IPS-15b (cell line): ENCODE data around the gene NCAPD2.

ENCODE experiments used
- H3K27me3 ChIP-seq: one replicate; pipeline ENCODE4 v1.6.1; 2013; ENCODE audit warnings: low read length; ENCODE audit not compliant: control insufficient read depth, insufficient read depth
- H3K36me3 ChIP-seq: one replicate; pipeline ENCODE4 v1.6.1; 2013; ENCODE audit warnings: low read length; ENCODE audit not compliant: control insufficient read depth, insufficient read depth
- H3K4me1 ChIP-seq: one replicate; pipeline ENCODE4 v1.6.1; 2013; ENCODE audit warnings: mild to moderate bottlenecking, low read length; ENCODE audit not compliant: control insufficient read depth, insufficient read depth
- H3K4me3 ChIP-seq: one replicate; pipeline ENCODE4 v1.5.1; 2013; ENCODE audit warnings: low read depth, low read length
- H3K9ac ChIP-seq: one replicate; pipeline ENCODE4 v1.6.1; 2013; ENCODE audit warnings: low read depth, mild to moderate bottlenecking, low read length
- H3K9me3 ChIP-seq: one replicate; pipeline ENCODE4 v1.6.1; 2013; ENCODE audit warnings: mild to moderate bottlenecking, low read length; ENCODE audit not compliant: control insufficient read depth, insufficient read depth

Gene NCAPD2

DNA sequence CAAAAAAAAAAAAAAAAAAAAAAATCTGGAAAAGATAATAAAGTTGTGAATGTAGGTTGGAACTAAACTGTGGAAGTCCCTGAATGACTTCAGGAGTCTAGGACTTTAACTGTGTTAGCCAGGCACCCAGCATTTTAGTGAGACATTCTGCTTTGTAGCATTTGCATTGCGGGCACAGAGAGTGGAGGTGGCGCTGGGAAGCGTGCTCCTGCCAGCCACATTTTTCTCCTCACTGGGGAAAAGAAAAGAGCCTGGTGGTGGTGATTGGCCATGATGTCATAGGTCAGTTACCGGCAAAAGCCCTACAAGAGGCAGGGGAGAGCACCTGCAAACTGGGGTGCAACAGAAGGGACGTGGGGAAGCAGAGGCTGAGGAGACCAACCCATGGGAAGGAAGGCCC, 30.7 kb downstream of the NCAPD2 start:
- peaks cover 60% of the 10 kb centered on the region for H3K36me3 ChIP-seq
- H3K9me3 ChIP-seq = no peaks in the 10 kb centered on the region
- no peak overlapping the region for H3K9ac ChIP-seq
- no peak overlapping the region for H3K4me3 ChIP-seq
- no peaks in the 10 kb centered on the region for H3K27me3 ChIP-seq
- no peaks in the 10 kb centered on the region for H3K4me1 ChIP-seq

DNA sequence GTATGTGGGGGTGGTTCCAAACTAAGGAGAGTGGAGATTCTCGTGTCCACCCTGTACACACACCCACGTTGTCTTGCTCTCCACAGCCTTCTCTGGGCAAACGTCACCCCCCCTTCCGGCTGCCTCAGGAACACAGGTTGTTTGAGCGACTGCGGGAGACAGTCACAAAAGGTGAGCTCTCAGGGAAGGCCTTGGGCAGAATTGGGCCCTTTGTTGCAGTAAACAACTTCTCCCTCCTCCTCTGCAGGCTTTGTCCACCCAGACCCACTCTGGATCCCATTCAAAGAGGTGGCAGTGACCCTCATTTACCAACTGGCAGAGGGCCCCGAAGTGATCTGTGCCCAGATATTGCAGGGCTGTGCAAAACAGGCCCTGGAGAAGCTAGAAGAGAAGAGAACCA, 32.3 kb downstream of the NCAPD2 start:
- Histone ChIP-seq H3K4me1 (no peaks in the 10 kb centered on the region), H3K9me3 (no peaks in the 10 kb centered on the region), H3K27me3 (no peaks in the 10 kb centered on the region), H3K4me3 (no peak overlapping the region), H3K36me3 (peaks cover 69% of the 10 kb centered on the region), H3K9ac (no peak overlapping the region)

DNA sequence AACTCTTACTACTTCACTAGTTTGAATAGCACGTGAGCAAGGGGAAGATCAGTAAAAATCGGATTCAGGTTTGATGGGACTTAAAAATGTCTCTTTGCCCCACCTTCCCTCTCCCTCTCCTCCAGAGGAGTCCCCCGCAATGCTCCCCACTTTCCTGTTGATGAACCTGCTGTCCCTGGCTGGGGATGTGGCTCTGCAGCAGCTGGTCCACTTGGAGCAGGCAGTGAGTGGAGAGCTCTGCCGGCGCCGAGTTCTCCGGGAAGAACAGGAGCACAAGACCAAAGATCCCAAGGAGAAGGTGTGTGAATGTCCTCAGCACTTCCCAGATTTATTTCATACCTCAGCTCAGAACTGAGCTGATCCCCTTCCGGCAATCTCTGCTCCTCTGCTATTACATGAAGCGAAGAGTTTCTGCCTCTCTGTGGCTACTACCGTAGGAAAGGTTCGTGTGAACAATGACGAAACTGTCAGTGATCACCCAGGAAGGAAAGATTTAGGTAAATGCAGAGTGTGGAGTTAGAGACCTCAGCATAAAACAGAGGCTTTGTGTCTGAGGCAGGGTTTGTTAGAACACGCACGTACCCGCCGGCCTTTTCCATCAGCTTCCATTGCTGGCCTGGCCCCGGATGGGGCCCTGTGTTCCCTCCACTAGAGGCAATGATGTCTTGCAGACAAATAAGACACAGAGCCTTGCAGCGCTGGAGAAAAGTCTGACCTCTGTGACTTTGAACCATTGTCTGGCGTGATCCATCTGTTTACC, 33.0 kb downstream of the NCAPD2 start:
- Histone ChIP-seq H3K27me3 (no peaks in the 10 kb centered on the region), H3K9me3 (no peaks in the 10 kb centered on the region), H3K4me3 (no peak overlapping the region), H3K36me3 (peaks cover 66% of the 10 kb centered on the region), H3K4me1 (peaks cover 2% of the 10 kb centered on the region), H3K9ac (no peak overlapping the region)

DNA sequence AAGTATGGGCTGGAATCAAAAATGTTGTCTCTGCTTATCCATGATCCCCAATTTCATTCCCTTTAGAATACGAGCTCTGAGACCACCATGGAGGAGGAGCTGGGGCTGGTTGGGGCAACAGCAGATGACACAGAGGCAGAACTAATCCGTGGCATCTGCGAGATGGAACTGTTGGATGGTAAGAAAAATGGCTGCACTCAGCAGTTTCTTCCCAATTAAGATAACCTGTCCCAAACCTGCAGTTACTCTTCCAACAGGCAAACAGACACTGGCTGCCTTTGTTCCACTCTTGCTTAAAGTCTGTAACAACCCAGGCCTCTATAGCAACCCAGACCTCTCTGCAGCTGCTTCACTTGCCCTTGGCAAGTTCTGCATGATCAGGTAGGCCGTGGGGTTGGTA, 33.8 kb downstream of the NCAPD2 start:
- Histone ChIP-seq H3K9me3 (no peaks in the 10 kb centered on the region), H3K36me3 (peaks cover 63% of the 10 kb centered on the region), H3K9ac (no peak overlapping the region), H3K4me1 (peaks cover 9% of the 10 kb centered on the region), H3K27me3 (no peaks in the 10 kb centered on the region), H3K4me3 (no peak overlapping the region)

DNA sequence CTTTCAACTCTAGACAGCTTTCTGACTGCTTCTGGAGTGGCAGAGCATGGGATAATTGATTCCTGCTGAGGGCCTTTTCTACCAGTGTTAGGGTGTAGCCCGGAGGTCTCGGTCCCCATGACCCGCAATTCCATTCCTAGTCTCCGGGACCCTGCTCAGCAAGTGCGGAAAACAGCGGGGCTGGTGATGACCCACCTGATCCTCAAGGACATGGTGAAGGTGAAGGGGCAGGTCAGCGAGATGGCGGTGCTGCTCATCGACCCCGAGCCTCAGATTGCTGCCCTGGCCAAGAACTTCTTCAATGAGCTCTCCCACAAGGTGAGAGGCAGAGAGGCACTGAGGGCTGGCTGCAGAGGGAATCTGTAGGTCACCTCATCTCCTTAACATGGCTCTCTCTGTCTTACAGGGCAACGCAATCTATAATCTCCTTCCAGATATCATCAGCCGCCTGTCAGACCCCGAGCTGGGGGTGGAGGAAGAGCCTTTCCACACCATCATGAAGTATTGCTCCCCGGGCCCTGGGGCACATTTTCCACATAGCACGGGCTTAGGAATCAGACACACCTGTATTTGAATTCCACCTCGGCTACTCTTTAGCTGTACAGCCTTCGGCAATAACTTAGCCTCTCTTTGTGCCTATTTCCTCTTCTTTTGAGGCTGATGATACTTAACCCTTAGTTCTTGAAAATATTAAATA, 34.8 kb downstream of the NCAPD2 start:
- Histone ChIP-seq H3K9me3 (no peaks in the 10 kb centered on the region), H3K36me3 (peaks cover 57% of the 10 kb centered on the region), H3K4me1 (peaks cover 12% of the 10 kb centered on the region), H3K27me3 (no peaks in the 10 kb centered on the region), H3K9ac (no peak overlapping the region), H3K4me3 (no peak overlapping the region)

DNA sequence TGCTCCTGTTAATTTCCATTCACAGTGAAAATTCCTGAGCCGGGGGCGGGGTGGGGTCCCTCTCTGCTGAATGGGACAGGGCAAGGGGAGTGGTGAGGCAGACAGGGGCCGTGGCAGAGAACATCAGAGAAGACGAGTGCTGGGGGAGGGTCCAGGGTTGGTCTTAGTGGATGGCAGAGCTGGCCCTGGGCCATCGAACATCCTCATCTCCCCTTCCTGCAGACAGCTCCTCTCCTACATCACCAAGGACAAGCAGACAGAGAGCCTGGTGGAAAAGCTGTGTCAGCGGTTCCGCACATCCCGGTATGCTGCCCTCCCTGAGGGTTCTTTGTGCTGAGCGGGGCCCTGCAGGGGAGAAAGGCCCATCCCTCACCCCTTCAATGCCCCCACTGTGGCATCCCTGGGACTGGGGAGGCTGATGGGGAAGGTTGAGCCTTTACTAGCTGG, 35.4 kb downstream of the NCAPD2 start:
- Histone ChIP-seq H3K9me3 (no peaks in the 10 kb centered on the region), H3K4me1 (peaks cover 12% of the 10 kb centered on the region), H3K4me3 (no peak overlapping the region), H3K27me3 (no peaks in the 10 kb centered on the region), H3K9ac (no peak overlapping the region), H3K36me3 (peaks cover 54% of the 10 kb centered on the region)

DNA sequence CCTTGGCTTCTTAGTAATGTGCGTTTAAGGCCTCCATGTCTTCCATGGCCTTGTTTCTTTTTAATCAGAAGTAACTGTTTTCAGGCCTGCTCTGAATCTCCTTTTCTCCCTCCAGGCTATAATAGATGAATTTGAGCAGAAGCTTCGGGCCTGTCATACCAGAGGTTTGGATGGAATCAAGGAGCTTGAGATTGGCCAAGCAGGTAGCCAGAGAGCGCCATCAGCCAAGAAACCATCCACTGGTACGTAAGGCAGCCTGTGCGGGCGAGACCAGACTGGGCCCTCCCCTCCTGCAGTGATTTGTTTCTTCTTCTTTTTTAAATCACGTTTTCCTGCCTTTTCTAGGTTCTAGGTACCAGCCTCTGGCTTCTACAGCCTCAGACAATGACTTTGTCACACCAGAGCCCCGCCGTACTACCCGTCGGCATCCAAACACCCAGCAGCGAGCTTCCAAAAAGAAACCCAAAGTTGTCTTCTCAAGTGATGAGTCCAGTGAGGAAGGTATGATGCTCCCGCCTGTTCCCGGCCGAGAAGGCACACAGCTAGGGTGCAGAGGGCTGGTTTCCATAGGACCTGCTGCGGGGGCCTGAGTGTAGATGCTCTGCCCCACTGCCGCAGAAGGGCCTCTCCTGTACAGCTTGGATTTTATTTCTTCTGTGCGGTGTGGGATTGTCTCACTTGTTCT, 36.8 kb downstream of the NCAPD2 start:
- Histone ChIP-seq H3K36me3 (peaks cover 60% of the 10 kb centered on the region), H3K9me3 (no peaks in the 10 kb centered on the region), H3K4me1 (peaks cover 12% of the 10 kb centered on the region), H3K27me3 (no peaks in the 10 kb centered on the region), H3K4me3 (no peak overlapping the region), H3K9ac (no peak overlapping the region)

DNA sequence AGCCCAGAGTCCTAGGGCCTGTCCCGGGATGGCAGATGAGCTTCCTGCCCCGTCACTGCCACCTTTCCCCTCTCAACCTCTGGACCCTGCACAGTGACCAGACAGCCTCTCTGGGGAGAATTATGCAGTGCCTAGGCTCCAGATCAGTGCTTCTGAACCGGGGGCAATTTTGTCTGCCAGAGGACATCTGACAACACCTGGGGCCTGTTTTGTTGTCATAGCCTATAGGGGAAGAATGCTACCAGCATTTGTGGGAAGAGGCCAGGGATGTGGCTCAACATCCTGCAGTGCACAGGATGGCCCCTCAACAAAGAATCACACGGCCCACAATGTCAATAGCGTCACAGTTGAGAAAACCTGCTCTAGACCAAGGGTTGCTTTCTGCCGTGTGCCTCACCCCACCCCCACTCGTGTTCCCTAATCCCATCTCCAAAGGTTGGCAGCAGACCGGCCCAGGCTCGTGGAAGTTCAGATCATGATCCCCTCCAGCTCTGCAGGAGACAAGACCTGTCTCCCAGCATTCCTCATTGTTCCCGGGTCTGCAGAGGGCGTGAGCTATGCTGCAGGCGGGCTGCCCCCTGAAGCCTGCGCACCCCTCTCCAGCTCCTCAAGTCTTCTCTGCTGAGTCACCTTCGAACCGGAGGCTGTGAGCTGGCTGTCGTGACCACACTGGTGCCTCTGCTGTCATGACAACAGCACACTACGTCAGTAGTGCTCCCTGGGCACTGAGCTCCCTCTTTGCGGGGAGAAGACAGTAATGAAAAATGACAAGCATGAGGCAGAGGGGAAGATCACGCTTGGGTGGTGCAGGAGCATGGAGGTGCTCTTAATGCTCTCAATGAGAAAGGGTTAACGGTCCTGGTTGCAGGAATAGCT, 38.4 kb downstream of the NCAPD2 start:
- H3K9me3 ChIP-seq = no peaks in the 10 kb centered on the region
- no peaks in the 10 kb centered on the region for H3K27me3 ChIP-seq
- peaks cover 60% of the 10 kb centered on the region for H3K36me3 ChIP-seq
- H3K9ac ChIP-seq = peak overlapping the region; percentile 93
- peak overlapping the region; percentile 92 for H3K4me3 ChIP-seq
- peaks cover 16% of the 10 kb centered on the region for H3K4me1 ChIP-seq

DNA sequence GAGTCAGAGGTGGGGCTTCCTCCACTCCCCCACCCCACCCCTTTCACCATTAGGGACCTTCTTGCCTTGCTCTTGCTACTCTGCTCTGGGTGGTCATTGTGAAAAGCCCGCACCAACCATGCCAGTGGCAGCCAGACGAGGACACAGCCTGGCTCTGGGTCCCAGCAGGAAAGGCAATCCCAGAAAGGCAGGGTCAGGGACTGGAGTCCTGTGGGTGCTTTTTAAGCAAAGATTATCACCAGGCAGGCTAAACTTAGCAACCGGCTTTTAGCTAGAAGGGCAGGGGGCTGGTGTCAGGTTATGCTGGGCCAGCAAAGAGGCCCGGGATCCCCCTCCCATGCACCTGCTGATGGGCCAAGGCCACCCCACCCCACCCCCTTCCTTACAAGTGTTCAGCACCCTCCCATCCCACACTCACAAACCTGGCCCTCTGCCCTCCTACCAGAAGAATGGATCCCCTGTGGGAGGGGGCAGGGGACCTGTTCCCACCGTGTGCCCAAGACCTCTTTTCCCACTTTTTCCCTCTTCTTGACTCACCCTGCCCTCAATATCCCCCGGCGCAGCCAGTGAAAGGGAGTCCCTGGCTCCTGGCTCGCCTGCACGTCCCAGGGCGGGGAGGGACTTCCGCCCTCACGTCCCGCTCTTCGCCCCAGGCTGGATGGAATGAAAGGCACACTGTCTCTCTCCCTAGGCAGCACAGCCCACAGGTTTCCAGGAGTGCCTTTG, 39.2 kb downstream of the NCAPD2 start:
- Histone ChIP-seq H3K27me3 (no peaks in the 10 kb centered on the region), H3K4me3 (peak overlapping the region; percentile 92), H3K36me3 (peaks cover 59% of the 10 kb centered on the region), H3K9me3 (no peaks in the 10 kb centered on the region), H3K9ac (peak overlapping the region; percentile 93), H3K4me1 (peaks cover 16% of the 10 kb centered on the region)

DNA sequence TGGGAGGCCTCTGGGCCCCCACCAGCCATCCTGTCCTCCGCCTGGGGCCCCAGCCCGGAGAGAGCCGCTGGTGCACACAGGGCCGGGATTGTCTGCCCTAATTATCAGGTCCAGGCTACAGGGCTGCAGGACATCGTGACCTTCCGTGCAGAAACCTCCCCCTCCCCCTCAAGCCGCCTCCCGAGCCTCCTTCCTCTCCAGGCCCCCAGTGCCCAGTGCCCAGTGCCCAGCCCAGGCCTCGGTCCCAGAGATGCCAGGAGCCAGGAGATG, 39.7 kb downstream of the NCAPD2 start:
- H3K9ac ChIP-seq = peak overlapping the region; percentile 93
- H3K4me1 ChIP-seq = peaks cover 16% of the 10 kb centered on the region
- H3K27me3 ChIP-seq = no peaks in the 10 kb centered on the region
- H3K4me3 ChIP-seq = peak overlapping the region; percentile 92
- H3K36me3 ChIP-seq = peaks cover 59% of the 10 kb centered on the region
- no peaks in the 10 kb centered on the region for H3K9me3 ChIP-seq
